T1000 (cell line): Measurements from ENCODE around the gene TENT5C.

Experiments
- DNase-seq: peaks from one replicate; lab custom pipeline; 2025; ENCODE audit warnings: mixed read lengths; lab: John Stamatoyannopoulos, UW

Gene TENT5C

DNA sequence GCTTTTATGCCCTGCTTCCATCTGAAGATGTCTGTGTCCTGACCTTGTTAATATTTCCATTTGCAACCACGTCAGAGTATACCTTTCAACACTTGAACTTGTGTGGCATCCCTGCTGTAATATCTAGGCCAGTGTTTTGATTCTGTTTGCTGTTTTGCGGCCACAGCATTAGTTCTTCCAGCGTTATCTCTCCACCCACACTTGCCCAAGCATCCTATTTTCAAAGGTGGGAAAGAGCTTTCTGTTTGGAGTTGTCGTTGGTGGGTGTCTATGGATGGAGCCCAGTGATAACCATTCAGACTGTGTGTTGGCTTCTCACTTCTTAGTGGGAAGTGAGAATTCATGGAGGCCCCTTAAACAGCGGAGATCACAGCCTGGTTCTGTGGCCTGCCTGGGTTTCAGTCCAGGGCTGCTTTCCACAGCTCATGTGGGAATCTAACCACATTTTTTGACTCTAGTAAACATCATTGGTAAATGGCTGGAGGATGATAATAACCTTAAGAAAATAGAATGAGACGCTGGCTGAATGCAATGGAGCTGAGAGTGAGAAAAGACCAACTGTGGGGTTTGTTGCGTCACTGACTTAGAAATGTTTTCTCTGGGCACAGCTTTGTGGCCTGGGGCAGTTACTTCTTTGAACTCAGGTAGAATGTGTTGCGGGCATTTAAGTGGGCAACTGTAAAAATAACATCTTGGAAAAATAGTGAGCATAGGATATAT, 7.6 kb downstream of the TENT5C start:
- no peak for DNase-seq

DNA sequence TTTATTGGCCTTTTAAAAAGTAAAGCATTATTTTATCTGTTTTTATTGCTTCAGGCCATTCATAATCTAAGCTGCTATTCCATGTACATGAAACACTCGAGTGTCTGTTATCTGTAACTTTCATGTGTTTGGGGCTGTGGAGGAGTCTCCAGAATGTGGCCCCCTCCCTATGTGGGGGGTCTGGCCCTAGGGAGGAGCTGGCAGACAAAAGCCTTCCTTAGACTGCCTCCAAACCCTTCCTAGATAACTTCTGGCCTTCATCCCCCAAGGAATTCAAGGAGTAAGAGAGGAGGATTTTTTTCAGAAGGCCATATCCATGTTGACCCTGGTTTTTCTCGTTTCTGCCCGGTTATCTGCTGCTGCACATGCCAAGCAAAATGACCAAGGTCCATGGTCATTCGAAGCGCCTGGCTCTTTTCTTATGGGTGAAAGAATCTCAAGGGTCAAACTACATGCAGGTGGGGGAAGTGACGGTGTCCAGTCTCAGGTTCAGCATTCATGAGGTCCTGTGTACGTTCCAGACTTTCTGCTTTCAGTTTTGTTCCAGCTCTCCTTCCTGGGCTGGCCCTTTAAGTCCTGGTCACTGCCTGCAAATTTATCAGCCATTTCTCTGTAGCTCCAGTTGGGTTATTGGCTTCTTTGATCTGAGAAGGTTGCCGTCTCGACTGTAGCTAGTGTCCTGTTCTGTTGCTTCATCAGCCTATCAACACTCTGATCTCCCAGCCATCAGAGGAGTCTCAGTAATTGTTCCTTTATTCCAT, 8.3 kb downstream of the TENT5C start:
- DNase-seq = no peak

DNA sequence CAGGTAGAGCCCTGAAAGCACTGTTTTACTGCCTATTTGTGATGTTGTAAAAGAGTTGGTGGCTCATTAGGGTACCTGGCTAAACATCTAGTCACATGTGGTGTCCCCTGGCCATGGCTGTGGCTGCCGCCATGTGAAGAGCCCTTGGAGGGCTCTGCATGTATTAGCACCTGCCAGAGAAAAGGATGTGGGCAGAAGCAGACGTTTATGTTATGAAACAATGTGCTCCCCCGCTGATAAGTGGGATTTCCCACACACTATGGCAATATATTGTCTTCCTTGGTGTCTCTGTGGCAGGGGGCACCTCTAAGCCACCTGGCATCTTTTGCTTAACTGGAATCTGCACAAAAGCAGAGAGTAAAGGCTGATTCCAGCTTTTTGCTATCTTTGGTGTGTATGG, 9.6 kb downstream of the TENT5C start:
- DNase-seq = no peak

DNA sequence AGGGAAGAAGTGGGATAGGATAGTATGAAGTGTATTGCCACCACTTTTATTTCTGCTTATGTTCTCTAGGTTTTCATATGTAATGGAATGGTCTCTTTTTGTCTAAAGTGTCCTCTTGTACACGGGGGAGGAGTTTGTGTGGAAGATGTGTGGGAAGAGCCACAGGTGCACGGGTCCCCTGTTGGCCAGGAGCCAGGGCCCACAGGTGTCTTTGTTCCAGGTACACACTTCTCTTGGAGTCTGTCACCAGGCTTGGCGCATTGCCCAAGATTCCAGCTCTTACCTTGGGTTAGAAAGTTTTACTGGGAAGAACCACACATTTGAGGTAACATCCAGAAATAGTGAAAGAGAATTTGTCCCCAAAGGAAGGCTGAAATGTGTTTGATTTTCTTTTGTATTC, 10.5 kb downstream of the TENT5C start:
- no peak for DNase-seq

DNA sequence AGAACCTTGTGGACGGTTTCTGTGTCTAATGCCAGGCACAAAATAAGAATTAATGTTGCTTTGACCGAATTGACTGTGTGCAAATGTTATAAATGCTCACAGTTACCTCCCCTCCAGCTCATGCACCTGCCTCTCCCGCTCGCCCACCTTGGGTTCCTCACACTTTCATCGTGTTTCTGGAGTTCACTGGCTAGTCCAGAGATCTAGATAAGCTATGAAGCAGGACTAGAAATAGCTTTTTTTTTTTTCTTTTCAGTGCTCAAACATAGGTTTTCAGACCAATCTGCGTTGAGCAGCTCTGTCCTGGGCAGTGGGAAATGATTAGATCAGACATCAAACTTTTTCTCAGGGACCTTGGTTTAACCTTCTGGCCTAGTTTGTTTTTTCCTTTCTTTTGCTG, 11.1 kb downstream of the TENT5C start:
- no peak for DNase-seq

DNA sequence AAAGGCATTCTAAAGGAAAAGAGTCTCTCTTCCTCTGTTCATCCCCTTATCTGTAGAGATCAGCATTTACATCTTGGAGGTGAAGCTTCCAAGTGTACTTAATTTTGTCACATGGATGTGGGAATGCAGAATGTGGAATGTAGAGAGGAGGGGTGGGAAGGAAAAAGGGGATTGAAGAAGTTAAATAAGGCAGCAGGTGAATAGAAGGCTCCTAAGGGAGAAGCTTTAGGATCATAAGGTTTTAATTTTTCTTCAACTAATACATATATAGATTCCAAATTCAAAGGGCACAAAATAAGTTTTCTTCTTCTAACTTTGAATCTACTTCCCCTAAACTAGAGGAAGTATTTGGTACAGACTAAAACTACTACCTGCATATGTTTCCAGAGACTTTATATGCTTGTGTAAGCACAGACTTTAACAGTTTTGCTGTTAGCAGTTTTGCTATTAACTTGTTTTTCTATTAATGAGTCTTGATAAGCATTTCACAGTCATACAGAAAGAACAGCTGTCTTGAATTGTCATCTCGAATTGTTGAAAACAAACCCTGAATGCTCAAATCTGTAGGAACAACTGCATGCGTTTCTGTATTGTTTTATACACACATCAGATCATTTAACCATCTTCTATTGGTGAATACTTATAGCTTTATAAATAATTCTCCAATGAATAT, 12.7 kb downstream of the TENT5C start:
- DNase-seq = no peak

DNA sequence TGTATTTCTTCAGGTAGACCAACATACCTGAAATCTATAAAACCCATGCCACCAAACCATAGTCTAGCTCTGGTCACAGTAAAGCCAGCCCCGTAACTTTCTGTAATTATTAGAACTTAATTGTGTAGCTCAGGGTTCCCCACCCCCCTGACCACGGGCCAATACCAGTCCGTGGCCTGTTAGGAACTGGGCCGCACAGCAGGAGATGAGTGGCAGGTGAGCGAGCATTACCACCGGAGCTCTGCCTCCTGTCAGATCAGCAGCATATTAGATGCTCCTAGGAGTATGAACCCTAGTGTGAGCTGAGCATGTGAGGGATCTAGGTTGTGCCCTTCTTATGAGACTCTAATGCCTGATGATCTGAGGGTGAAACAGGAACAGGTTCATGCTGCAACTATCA, 14.6 kb downstream of the TENT5C start:
- DNase-seq = no peak

DNA sequence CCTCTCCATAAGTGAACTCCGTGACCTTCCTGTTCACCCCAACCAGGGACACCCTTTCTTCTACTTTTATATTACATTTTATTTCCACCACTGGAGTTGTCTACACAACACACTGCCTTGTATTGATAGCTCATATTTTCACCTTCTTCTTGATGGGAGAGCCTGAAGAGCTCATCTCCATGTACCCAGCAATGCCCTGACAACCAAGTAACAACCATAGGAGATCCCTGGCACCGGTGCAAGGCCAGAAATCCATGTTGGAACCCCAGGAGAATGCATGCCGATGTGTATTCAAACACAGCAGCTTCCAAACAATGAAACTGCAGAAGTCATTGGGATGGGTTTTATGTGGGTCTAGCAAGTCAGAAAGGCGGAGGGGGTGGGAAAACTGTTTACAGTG, 15.5 kb downstream of the TENT5C start:
- no peak for DNase-seq

DNA sequence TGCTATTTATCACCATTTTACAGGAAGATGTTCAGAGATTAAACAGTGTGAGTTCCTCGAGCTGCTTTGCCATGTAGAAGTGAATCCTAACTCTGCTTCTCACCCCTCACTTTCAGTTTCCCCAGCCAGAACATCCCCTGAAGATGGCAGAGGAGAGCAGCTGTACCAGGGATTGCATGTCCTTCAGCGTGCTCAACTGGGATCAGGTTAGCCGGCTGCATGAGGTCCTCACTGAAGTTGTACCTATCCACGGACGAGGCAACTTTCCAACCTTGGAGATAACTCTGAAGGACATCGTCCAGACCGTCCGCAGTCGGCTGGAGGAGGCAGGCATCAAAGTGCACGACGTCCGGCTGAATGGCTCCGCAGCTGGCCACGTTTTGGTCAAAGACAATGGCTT, 16.9 kb downstream of the TENT5C start:
- no peak for DNase-seq

DNA sequence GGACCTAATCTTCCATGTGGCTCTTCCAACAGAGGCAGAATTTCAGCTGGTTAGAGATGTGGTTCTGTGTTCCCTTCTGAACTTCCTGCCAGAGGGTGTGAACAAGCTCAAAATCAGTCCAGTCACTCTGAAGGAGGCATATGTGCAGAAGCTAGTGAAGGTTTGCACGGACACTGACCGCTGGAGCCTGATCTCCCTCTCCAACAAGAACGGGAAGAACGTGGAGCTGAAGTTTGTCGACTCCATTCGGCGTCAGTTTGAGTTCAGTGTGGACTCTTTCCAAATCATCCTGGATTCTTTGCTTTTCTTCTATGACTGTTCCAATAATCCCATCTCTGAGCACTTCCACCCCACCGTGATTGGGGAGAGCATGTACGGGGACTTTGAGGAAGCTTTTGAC, 17.3 kb downstream of the TENT5C start:
- DNase-seq = no peak

DNA sequence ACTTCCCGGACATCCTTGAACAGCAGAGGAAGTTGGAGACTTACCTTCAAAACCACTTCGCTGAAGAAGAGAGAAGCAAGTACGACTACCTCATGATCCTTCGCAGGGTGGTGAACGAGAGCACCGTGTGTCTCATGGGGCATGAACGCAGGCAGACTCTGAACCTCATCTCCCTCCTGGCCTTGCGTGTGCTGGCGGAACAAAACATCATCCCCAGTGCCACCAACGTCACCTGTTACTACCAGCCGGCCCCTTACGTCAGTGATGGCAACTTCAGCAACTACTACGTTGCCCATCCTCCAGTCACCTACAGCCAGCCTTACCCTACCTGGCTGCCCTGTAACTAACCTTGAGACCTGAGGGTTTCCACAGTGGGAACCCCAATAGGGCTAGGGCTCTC, 17.9 kb downstream of the TENT5C start:
- no peak for DNase-seq

DNA sequence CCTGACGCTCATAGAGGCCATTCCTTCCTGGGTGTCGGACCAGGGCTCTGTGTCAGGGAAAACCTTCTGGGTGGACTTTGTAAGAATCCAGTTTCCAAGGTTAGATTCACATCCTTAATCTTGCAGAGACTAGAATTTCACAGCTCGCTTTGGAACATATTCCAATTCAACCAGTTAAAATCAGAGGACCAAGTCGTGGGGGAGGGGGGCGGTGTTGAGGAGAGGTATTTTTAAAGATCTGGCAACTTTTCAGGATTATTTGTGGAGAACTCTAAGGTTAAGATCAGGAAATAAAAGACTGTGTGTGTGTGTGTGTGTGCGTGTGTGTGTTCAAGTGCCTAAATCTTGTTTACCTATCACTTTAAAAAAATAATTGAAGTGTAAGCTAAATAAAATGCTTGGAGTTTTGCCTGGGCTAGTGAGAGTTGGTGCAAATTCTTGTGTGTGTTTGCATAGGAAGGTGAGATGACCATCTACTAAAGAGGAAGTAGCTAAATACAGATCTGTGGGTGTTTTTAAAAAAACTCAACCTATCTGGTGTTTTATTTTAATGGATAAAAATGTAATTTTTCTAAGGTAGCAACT, 21.8 kb downstream of the TENT5C start:
- DNase-seq = no peak

DNA sequence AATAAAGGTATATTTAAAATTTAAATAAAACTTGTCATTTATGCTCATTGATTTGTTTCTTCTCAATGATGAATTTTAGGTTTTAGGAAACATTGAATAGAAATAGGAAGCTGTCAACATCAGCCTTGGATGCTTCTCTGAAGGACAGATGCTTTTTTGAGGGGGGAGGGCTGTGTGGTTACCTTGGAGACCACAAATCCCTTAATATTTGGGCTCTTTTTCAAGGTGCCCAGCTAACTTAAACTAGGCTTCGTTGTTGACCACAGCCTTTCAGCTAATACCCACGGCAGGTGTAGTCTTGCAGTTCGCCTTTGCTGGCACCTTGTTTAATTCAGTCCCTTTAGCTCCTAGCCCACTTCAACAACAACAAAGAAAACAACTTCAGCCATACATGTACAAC, 22.5 kb downstream of the TENT5C start:
- DNase-seq = no peak

DNA sequence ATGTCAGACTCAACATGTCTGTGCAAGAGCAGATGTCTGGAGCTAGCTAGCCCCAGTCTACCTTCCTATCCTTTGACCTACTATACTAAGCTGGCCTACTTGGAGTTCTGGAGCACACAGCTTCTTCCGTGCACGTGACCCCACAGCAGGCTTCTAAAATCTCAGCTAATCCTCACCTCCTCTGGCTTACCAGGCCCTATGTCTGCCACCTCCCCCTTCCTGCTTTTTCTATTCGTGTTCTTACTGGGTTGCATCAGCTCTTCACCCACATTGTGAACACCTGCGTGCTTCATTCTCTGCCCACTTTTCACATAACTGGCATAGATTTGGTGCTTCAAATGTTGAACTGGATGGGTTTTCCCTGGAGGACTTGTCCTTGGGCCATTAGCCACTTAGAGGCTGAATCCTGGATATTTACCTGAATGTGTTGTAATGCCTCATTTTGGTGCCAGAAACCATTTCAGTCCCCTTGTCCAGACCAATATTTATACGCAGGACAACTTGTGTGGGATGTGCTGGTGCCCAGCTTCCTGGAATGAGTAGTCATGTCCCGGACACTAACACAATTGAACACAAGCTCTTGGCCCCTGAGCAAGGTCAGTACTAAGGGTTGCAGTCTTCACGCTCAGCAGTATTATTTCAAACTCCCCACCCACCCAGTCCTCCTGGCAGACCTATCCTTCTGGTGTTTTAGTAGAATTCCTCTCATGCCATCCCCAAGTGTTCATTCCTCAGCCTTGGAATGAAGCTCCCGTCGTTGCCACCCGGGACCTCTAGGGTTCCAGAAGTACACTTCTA, 24.0 kb downstream of the TENT5C start:
- no peak for DNase-seq

DNA sequence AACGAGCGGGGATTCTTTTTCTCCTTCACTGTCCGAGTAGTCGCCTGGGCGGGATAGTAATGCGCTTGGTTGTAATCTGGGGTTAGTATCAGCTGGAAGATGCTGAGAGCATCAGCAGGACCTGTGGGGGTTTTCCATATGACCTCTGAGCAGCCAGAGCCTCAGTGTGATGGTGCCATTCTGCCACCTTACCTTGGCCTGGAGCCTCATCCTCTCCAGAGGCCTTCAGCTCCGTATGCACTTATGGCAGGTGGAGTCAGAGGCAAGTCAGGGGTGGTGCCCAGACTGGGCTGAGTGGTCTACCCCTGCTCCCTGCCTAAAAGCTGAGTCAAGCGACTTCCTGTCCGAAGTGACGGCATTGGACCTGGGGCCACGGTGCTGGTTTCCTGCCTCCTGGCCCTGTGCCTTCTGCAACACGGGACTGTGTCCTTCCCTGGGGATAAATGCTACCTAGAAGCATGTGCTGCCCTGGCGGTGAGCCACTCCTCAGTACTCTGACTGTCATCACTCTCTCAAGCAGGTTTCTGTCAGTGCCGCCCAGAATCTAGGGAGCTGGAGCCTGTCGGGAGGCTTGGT, 24.7 kb downstream of the TENT5C start:
- no peak for DNase-seq

DNA sequence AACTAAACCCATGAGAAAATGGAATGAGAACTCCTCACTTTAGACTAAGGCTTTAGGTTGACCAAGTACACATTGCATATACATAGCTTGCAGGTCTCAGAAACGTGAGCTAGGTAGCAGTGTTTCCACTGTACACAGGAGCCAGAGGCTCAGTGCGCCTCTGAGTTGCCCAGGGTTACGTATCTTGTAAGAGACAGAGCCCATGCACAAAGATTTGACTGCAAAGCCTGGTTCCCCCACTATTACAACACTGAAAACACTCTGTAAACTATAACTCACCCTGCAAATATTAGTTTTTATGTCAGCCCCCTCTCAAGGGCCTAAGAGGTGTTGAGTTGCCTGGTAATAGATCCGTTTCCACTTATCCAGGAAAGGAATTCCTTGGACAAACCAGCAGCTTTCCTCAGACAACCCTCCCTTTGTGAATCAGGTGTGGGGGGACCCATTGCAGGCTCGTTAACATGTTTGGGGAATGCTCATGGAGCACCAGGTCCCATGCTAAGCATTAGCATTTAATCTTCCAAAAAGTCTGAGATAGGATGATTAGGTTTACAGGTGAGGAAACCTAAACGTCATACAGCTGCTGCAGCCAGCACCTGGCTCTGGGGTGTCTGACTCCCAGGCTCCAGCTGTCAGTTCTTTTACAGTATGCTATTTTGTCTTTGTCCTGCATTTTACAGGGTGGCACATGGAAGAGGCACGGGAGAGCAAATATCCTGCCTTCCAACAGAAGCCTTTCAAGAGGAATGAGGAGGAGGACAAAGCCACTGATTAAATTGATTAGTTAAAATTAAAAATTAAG, 25.7 kb downstream of the TENT5C start:
- DNase-seq = no peak

DNA sequence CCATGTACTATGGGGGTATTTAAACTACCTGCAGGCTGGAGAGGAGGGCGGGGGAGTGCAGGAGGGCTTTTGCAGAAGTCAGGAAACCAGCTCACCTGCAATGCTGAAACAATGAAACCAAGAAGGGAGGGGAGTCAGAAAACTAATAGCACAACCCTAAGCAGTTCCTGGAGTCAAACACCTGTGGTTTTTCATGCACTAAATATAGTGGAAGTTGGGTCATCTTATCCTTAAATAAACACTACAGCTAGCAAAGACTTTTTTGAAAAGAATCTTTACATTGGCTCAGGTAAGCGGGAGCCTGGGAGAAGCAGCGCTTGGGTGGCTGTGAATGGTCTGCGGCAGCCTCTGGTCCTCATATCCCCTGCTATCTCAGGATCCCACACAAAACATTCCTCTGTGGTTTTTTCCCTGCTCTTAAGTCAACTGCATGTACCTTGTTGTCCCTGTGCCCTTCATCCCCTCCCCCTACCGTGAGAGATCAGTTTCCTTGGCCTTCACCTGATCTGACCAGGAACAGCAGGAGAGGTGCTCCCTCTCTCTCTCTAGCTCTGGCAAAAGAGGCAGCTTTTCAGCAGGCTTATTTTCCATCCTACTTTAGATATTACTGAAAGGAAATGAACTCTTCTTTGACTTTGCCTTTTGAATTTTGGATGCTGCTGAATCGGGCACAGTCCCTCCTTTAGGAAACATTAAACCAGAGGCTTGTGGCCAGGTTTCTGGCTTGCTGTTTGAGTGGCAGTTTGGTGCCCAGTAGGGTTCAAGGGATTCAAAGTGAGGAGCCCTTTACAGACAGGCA, 26.6 kb downstream of the TENT5C start:
- DNase-seq = no peak

DNA sequence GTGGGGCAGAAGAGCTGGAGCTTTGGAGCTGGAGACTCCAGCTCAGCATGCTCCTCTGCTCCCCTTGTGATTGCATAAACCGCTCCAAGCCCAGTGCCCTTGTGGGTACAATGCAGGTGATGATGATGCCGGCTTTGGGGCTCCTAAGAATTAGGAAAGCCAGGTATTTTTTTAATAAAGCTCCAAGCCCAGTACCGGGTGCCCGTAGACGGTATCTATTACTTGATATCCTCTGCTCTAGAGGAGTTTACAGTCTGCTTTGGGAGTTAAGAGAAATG, 27.2 kb downstream of the TENT5C start:
- no peak for DNase-seq

DNA sequence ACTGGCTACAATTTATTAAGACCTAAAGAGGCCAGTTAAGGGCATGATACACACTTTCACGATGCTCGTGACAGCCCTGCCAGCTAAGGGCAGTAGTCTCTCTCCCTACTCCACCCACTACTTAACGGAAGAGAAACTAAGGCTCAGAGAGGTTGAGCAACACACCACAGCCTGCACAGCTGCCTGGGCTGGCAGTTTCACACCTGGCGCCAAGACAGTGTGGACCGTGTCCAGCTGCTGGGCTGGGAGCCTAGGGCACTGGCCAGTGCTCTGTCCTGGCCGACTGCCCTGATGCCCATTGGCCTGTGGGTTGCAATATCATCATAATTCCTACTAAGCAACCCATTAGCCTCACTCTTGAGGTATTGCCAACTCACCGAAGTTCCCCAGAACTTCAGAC, 27.6 kb downstream of the TENT5C start:
- no peak for DNase-seq

DNA sequence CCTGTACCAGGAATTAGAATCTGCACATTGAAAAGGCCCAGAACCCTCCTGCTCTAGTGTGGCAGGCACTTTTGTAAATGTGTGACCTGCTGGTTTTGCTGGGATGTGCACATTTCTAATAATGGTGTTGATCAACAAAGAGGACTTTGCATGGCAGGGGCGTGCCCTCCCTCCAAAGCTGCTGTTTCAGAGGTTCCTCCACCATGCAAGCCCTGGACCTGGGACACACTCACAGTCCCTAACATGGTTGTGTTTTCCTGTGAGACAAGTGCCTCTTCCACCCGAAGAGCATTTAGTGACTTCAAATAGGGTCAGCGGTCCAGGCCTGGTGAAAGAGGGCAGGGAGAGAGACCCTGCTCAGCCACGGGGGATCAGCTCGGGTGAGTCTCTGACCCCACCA, 28.1 kb downstream of the TENT5C start:
- DNase-seq = no peak
